Esophagus squamous epithelium (tissue), 5 donors: ENCODE data around the gene TICAM2. TPM values are rescaled to one million over a fixed set of nuclear protein-coding genes. Genes with fewer than 3 reads are reported as not detected.

Experiments
- DNase-seq: peaks from one replicate; lab custom pipeline; 2025; lab: John Stamatoyannopoulos, UW
- H3K27ac ChIP-seq, 4 donors: fragments of 200-600 bp; sonication (generic); one replicate each; pipeline ENCODE4 v1.5.1; 2016 to 2019; ENCODE audit warnings: mild to moderate bottlenecking in 1 of 4
- H3K27me3 ChIP-seq, 4 donors: fragments of 200-600 bp; sonication (generic); 1 replicate in 3 of 4; 2 replicates in 1 of 4; pipeline versions ENCODE4 v1.5.1 to v1.6.0; 2017 to 2021; ENCODE audit warnings: antibody characterized with exemption in 1 of 4
- H3K36me3 ChIP-seq, 3 donors: fragments of 200-600 bp; sonication (generic); one replicate each; pipeline ENCODE4 v1.5.1; 2016 to 2019
- H3K4me1 ChIP-seq, 3 donors: fragments of 200-600 bp; sonication (generic); one replicate each; pipeline ENCODE4 v1.5.1; 2017 to 2019
- H3K4me3 ChIP-seq, 4 donors: fragments of 200-600 bp; sonication (generic); 1 replicate in 3 of 4; 2 replicates in 1 of 4; pipeline ENCODE4 v1.5.1; 2016 to 2019; ENCODE audit warnings: mild to moderate bottlenecking in 2 of 4, moderate library complexity in 1 of 4
- H3K9me3 ChIP-seq, 3 donors: fragments of 200-600 bp; sonication (generic); one replicate each; pipeline ENCODE4 v1.5.1; 2016 to 2019
- POLR2A ChIP-seq, 4 donors: fragments of 450-650 bp; IDR thresholded peaks; one replicate each; pipeline ENCODE4 v1.6.1; 2017; ENCODE audit warnings: antibody characterized with exemption in 4 of 4, mild to moderate bottlenecking in 4 of 4, moderate library complexity in 3 of 4
- WGBS, 2 donors: methylation state at CpG; one replicate each; pipeline ENCODE4 v1.1.5; 2018; 5-methylcytosine and 5-hydroxymethylcytosine counted together
- intact Hi-C: fragments of 100-400 bp; cut with DNase I; formaldehyde crosslinking; loops from one replicate; pipeline ENCODE4 v1.15.0; 2022
- total RNA-seq, 4 donors: library from RNA; depleted of rRNA; stranded (reverse); fragments of >200 nt; gene quantifications; one replicate each; pipeline ENCODE4 v1.1.0, GENCODE V29; 2016
- TF ChIP-seq, protein P1 (sequence below), 6 experiments: fragments of 450-650 bp in 4 of 6; fragments of 200-600 bp in 2 of 6; sonication (generic) in 2 of 6; IDR thresholded peaks; one replicate each; pipeline ENCODE4 v1.5.1; 2016 to 2019; ENCODE audit warnings: antibody characterized with exemption in 6 of 6, mild to moderate bottlenecking in 4 of 6, moderate library complexity in 4 of 6
- donor health status: DM: yes; HTN: yes; CAD: no.

The TICAM2 gene
- total RNA-seq, 4 donors from 2014 or later, result 0.68 to 2.7 (median 0.95) TPM; not detected in 1

DNA sequence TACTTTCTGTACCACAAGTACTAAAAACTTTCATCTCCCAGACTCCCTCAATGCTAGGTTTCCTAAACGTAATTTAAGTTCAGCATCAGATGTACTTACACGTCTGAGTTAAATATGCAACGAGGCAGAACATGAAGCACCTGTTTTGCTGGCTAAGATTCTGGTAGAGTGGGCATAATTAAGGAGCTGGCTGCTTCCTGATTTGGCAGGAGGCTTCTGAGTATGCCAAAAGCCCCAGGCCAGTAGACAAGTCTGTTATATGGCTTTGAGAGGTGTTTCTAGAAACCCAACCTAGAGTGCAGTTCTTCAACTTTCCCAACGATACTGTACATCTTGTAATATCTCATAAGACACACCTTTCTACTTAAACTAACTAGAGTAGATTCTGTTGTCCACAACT lies 13.6 kb downstream of the TICAM2 start:
- H3K27ac ChIP-seq, result no peak overlapping the region
- intact Hi-C loops, result loop anchor here (5.0 kb wide), 1 partner anchor 281 kb away; no protein-coding TSS in a partner anchor
- H3K9me3 ChIP-seq, result no peaks in the 10 kb centered on the region
- no peaks in the 10 kb centered on the region for H3K27me3 ChIP-seq
- H3K4me3 ChIP-seq, result no peak overlapping the region
- no peak for TF ChIP-seq POLR2A (IDR thresholded peaks at IDR 0.05)
- no peaks in the 10 kb centered on the region for H3K36me3 ChIP-seq
- DNase-seq, result no peak
- peaks cover 0 to 9% (median 0%) of the 10 kb centered on the region in 3 donors for H3K4me1 ChIP-seq
- 37 to 43% methylated on average over 4 of the region's 4 CpGs for WGBS, 2 donors

DNA sequence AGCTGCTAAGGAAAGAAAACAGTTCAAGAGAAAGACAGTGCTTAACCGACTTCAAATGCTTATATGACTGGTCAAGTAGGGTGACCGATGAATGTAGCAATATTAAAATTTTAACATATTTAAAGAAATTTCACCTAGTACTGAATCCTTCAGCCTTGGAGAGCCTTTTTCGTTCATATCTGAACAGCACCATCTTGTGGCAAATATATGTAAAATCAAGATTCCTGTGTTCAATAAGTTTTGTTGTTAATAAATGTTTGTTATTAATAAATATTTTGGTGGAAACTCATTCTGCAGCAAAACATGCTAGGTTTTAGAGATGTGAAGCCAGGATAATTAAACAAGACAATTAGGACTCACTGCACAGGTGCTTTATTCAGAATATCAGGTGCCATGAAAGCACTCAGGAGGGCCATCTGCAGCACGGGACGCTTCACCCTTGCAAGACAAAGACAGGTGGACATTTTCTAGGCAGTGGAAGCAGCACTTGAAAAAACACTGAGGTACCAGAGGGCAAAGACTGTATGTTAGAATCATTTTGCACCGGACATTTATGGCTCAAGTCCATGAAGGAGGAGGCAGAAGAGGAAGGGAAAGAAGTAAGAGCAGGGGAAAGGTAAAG lies 15.6 kb downstream of the TICAM2 start:
- H3K4me3 ChIP-seq, result no peak overlapping the region
- no peaks in the 10 kb centered on the region for H3K9me3 ChIP-seq
- DNase-seq, result no peak
- H3K36me3 ChIP-seq, result no peaks in the 10 kb centered on the region
- H3K27me3 ChIP-seq, result no peaks in the 10 kb centered on the region
- no peak overlapping the region for H3K27ac ChIP-seq
- TF ChIP-seq POLR2A (IDR thresholded peaks at IDR 0.05), result no peak
- TF ChIP-seq, protein P1, sequence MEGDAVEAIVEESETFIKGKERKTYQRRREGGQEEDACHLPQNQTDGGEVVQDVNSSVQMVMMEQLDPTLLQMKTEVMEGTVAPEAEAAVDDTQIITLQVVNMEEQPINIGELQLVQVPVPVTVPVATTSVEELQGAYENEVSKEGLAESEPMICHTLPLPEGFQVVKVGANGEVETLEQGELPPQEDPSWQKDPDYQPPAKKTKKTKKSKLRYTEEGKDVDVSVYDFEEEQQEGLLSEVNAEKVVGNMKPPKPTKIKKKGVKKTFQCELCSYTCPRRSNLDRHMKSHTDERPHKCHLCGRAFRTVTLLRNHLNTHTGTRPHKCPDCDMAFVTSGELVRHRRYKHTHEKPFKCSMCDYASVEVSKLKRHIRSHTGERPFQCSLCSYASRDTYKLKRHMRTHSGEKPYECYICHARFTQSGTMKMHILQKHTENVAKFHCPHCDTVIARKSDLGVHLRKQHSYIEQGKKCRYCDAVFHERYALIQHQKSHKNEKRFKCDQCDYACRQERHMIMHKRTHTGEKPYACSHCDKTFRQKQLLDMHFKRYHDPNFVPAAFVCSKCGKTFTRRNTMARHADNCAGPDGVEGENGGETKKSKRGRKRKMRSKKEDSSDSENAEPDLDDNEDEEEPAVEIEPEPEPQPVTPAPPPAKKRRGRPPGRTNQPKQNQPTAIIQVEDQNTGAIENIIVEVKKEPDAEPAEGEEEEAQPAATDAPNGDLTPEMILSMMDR (IDR thresholded peaks at IDR 0.05), result peak in 5 of 6 experiments; percentile 18 to 62 (median 47)
- intact Hi-C loops, result loop anchor here (5.0 kb wide), 1 partner anchor 279 kb away; no protein-coding TSS in a partner anchor
- H3K4me1 ChIP-seq, result peaks cover 0 to 9% (median 0%) of the 10 kb centered on the region in 3 donors
- 45 to 47% methylated on average over 6 of the region's 6 CpGs for WGBS, 2 donors

DNA sequence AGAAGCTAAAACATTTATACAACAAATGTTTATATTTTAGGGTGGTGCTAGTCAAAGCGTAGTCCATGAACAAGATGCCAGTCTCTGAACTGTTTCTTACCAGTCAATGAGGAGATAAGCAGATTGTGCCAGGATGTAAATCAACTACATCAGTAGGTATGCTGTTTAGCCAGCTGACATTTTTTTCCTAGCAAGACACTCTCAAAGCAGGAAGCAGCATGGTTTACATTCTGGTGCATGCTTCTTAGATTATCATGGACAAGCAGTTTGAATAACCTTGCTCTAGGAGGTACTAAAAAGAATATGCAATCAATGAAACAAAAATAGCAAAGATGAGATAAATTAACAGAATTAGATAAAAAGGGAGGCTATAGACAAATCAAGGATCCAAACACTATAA lies 17.0 kb downstream of the TICAM2 start:
- intact Hi-C loops, result loop anchor here (5.0 kb wide), 1 partner anchor 278 kb away; no protein-coding TSS in a partner anchor
- 83 to 88% methylated on average over 1 of the region's 1 CpG for WGBS, 2 donors
- Histone ChIP-seq H3K4me3 (no peak overlapping the region), H3K36me3 (no peaks in the 10 kb centered on the region), H3K27ac (no peak overlapping the region), H3K27me3 (no peaks in the 10 kb centered on the region), H3K4me1 (peaks cover 0 to 9% (median 0%) of the 10 kb centered on the region in 3 donors), H3K9me3 (no peaks in the 10 kb centered on the region)
- no peak for TF ChIP-seq POLR2A (IDR thresholded peaks at IDR 0.05)
- TF ChIP-seq, protein P1 (IDR thresholded peaks at IDR 0.05), result no peak
- no peak for DNase-seq

DNA sequence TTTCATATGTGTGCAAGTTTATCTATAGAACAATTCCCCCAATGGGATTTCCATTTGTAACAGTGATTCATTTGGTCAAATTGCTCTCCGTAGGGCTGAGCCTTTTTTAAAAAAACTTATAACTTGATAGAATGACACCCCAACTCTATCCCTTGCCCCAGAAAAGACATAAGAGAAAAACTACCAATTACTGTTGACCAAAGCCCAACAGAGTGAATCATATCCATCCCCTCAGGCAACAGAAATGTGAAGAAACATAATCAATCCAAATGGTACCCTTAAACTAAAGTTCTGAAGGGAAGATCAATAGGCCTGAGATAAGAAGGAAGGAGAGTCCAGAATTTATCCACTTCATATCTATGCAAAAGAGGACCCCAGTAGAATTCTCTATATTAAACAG lies 17.8 kb downstream of the TICAM2 start:
- Histone ChIP-seq H3K27ac (no peak overlapping the region), H3K4me3 (no peak overlapping the region), H3K36me3 (no peaks in the 10 kb centered on the region), H3K9me3 (no peaks in the 10 kb centered on the region), H3K4me1 (peaks cover 0 to 9% (median 0%) of the 10 kb centered on the region in 3 donors), H3K27me3 (no peaks in the 10 kb centered on the region)
- TF ChIP-seq, protein P1 (IDR thresholded peaks at IDR 0.05), result no peak
- TF ChIP-seq POLR2A (IDR thresholded peaks at IDR 0.05), result no peak
- WGBS, 2 donors, result 63 to 73% methylated on average over 1 of the region's 1 CpG
- intact Hi-C loops, result no loop called here
- no peak for DNase-seq

DNA sequence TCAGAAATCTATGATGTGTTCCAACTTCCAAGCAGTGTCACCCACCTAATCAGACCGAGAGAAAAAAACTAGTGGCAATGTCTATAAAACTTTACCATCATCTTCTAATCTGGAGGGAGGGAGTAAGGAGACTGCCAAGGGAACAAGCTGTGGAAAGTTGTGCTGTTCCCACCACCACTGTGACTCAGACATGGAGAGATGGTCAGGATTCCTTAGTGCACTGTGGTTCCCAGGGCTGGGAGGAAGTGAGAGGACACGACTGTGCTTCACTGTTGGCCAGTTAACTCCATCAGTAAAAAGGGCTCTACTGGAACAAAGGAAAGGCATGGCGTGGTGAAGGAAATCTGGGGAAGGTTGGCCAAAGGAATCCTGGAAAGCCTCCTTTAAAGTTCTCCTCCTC lies 18.8 kb downstream of the TICAM2 start:
- intact Hi-C loops, result no loop called here
- Histone ChIP-seq H3K4me3 (no peak overlapping the region), H3K27ac (no peak overlapping the region), H3K27me3 (no peaks in the 10 kb centered on the region), H3K9me3 (no peaks in the 10 kb centered on the region), H3K4me1 (peaks cover 0 to 9% (median 0%) of the 10 kb centered on the region in 3 donors), H3K36me3 (no peaks in the 10 kb centered on the region)
- no peak for DNase-seq
- TF ChIP-seq POLR2A (IDR thresholded peaks at IDR 0.05), result no peak
- TF ChIP-seq, protein P1 (IDR thresholded peaks at IDR 0.05), result no peak
- WGBS, 2 donors, result 74 to 76% methylated on average over 3 of the region's 3 CpGs
